Activated naive CD8-positive, alpha-beta T cell treated with anti-CD3 and anti-CD28 coated beads for 36 hours (primary cell): ENCODE results near the gene CSAD. TPM values are rescaled to one million over a fixed set of nuclear protein-coding genes. Genes with fewer than 3 reads are reported as not detected.
A peak's percentile ranks its signal among the peaks of the same experiment; 100 is the strongest.
"Not testable (repeated sequence)": the region's sequence is repeated elsewhere in the genome, so short reads cannot be mapped to it uniquely, and the experiment has no call there.

Source experiments
- DNase-seq: peaks from one replicate; pipeline ENCODE4 v3.0.0; 2021
- H3K27ac Mint-ChIP-seq: one replicate; pipeline ENCODE4 v1.8.0; 2022; ENCODE audit warnings: mild to moderate bottlenecking, moderate library complexity, mixed read lengths
- H3K27me3 Mint-ChIP-seq: one replicate; pipeline ENCODE4 v1.8.0; 2022; ENCODE audit warnings: mild to moderate bottlenecking, mixed read lengths
- H3K36me3 Mint-ChIP-seq: one replicate; pipeline ENCODE4 v1.8.0; 2021; ENCODE audit warnings: mild to moderate bottlenecking, mixed read lengths
- H3K4me1 Mint-ChIP-seq: one replicate; pipeline ENCODE4 v1.8.0; 2021; ENCODE audit warnings: mixed read lengths
- H3K4me3 Mint-ChIP-seq: one replicate; pipeline ENCODE4 v1.8.0; 2022; ENCODE audit warnings: mild to moderate bottlenecking, moderate library complexity, mixed read lengths
- H3K9me3 Mint-ChIP-seq: one replicate; pipeline ENCODE4 v1.8.0; 2022; ENCODE audit warnings: mixed read lengths
- total RNA-seq, 2 experiments: library from RNA; stranded (reverse); gene quantifications; one replicate each; pipeline ENCODE4 v1.2.3, GENCODE V29; 2021

Gene CSAD
- total RNA-seq, 2 experiments from 2014 or later = 11.8 to 11.9 TPM

DNA sequence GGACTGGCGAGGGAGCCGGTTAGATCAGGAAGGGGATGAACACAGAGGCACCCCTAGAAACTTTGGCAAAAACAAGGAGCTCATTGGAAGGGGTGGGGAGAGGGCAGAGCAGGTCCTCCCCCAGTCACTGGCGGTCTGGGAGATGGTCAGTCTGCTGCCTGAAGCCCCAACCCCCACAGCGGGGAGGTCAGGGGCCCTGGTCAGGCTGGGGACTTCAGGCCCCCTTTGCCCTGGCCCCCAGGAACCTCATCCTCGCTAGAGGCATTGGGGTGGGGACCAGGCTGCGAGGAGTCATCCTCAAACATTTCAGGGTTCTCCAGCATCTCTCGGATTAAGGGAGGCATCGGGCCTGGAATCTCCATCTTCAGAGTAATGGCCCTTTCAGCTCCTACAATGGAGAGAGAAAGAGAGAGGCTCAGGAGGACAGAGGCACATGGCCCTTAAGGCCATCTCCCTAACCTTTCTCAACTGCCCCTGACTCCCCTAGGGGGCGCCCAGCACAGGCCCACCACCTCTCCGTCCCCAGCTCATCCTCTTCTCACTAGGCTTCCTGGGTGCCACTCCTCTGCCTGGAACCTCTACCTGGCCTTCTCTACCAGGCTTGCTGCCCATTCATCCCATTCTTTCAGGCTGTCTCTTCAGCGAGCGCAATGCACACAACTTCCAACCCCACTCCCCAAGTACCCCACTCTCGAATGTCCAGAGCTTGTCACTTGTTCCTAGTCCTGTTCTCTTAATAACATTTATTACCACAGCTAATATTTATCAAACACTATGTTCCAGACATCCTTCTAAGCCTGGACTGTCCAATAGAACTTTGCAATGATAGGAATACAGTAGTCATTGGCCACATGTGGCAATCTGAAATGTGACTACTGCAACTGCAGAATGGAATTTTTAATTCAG lies 31.0 kb upstream of the CSAD start:
- Mint-ChIP-seq H3K4me3 (no peak overlapping the region), H3K9me3 (no peaks in the 10 kb centered on the region), H3K27ac (no peak overlapping the region), H3K27me3 (no peaks in the 10 kb centered on the region), H3K4me1 (peaks cover 61% of the 10 kb centered on the region), H3K36me3 (peaks cover 39% of the 10 kb centered on the region)
- DNase-seq = no peak

DNA sequence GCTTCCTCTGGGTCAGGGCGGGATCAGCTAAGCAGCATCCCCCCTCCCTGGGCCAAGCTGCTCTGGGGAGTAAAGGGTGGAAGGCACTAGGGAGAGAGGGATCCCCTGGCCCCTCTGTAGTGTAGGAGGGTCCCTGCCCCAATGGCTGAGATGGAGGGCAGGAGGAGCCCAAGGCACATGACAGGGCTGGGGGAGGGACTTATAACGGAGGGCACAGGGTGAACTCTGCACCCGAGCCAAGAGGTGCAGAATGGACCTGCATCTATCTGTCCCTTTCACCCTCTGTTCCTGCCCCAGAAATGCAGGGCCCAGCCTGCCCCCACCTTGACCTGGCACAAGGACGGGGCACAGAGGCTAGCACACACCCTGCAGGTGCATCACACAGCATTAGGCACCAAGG lies 30.1 kb upstream of the CSAD start:
- no peak for DNase-seq
- H3K4me1 Mint-ChIP-seq = peaks cover 61% of the 10 kb centered on the region

DNA sequence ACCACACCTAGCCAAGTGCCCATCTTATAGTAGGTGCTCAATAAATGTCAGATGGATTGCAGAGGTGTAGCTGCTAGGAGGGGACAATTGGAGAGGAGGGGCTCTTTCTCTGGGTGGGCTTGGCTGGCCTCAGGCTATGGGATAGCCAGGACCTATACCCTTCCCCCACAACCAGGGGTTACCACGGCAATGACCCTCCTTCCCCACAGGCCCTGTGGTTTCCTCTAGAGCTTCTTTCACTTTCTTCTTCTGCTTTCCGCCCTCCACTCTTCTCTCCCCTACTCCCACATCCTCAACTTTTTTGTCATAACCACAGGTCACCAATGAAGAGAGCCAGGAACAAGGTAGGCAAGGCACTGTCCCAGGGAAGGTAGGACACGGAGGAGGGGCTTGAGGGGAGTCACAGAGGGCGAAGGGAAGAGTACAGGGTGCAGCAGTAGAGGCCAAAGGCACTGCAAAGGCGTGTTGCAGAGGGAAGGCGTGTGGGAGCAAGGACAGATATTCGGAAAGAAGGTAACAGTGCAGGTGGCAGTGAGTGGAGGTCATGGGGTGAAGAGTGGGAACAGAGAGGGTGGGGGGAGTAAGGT lies 28.2 kb upstream of the CSAD start:
- DNase-seq = peak; percentile 47
- H3K4me3 Mint-ChIP-seq = peak overlapping the region; percentile 62
- no peaks in the 10 kb centered on the region for H3K27me3 Mint-ChIP-seq
- H3K4me1 Mint-ChIP-seq = peaks cover 60% of the 10 kb centered on the region
- H3K9me3 Mint-ChIP-seq = no peaks in the 10 kb centered on the region
- H3K36me3 Mint-ChIP-seq = peaks cover 53% of the 10 kb centered on the region
- H3K27ac Mint-ChIP-seq = peak overlapping the region; percentile 81

More for the DNA sequence above, 30.1 kb upstream of the CSAD start:
- Mint-ChIP-seq H3K27ac (no peak overlapping the region), H3K36me3 (peaks cover 40% of the 10 kb centered on the region), H3K9me3 (no peaks in the 10 kb centered on the region), H3K4me3 (no peak overlapping the region), H3K27me3 (no peaks in the 10 kb centered on the region)

DNA sequence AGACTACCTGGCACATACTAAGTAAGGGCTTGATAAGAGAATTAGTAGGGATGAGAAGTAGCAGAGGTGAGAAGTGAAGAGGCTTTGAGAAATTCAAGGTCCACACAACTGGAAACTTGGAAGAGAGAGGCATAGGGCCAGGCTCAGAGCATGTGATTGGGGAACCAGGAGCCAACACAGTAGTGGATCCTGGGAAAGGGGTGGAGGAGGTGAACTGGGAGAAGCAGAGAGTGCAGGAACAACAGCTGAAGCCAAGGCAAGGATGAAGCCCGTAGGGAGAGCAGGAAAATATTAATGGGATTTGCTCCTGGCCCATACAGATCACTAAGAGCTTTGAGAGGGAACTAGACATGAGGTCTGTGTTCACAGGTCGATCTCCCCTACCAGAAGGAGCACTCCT lies 27.7 kb upstream of the CSAD start:
- peaks cover 59% of the 10 kb centered on the region for H3K4me1 Mint-ChIP-seq
- no peaks in the 10 kb centered on the region for H3K27me3 Mint-ChIP-seq
- peak overlapping the region; percentile 81 for H3K27ac Mint-ChIP-seq
- H3K36me3 Mint-ChIP-seq = peaks cover 54% of the 10 kb centered on the region
- H3K4me3 Mint-ChIP-seq = peak overlapping the region; percentile 62
- DNase-seq = no peak
- H3K9me3 Mint-ChIP-seq = no peaks in the 10 kb centered on the region

DNA sequence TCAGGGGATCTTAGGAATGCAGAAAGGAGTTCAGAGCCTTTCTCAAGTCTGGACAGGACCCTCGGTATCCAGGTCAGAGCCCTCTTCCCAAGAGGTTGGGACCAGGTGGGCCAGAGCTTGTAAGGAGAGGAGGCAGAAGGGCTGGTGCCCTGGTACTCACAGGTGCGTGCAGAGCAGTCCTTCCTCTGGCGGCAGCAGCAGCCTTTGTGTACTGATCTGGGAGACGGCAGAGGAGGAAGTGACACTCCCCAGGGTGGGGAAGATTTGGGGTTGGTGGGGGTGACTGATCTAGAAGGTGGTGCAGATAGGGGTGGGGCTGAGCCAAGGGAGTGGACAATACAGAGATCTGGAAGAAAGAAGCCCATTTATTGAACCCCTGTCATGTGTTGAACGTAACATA lies 26.3 kb upstream of the CSAD start, which contains the start of gene ITGB7:
ITGB7 (minus strand) TSS at position 210 of the 400 bp plus-strand sequence. CDS start 6,808 bp downstream, outside the sequence.
- Mint-ChIP-seq H3K4me3 (peak within 1 kb of the TSS; percentile 90), H3K4me1 (peaks cover 57% of the 10 kb centered on the region), H3K27me3 (no peaks in the 10 kb centered on the region), H3K36me3 (peaks cover 54% of the 10 kb centered on the region), H3K9me3 (peaks cover 3% of the 10 kb centered on the region), H3K27ac (peak within 1 kb of the TSS; percentile 88)
- DNase-seq = peak; percentile 76

DNA sequence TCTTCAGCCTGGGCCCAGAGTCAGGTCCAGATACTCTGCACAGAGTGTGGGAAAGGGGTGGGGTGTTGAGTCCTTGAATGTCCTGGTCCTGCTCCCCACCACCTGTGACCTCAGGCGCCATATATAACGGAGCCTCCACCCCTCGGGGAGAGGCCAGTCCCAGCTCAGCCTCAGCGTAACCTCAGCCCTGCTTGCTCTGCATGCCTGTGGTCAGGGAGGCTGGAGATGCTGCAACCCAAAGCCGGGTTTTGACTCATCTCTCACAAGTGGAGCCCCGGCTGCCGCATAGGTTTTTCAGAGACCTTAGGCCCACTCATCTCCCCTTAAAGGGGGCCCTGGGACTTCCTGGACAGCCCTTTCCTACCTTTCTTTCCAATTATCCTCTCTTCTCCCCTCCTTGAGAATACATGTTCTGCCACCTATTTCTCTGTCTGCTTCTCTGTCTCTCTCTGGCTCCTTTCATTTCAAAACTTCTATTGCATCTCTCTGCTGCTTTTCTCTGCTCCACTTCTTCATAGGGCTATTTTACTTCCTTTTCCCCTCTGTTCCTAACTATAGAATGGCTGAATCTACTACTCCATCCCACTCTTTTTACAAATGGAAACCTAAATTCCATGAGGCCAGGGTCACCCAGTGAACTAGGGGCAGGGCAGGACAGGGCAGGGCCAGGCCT lies 25.2 kb upstream of the CSAD start:
- Mint-ChIP-seq H3K27ac (peak overlapping the region; percentile 88), H3K4me3 (peak overlapping the region; percentile 90), H3K36me3 (peaks cover 51% of the 10 kb centered on the region), H3K4me1 (peaks cover 63% of the 10 kb centered on the region), H3K27me3 (no peaks in the 10 kb centered on the region), H3K9me3 (peaks cover 5% of the 10 kb centered on the region)
- DNase-seq = peak; percentile 85

DNA sequence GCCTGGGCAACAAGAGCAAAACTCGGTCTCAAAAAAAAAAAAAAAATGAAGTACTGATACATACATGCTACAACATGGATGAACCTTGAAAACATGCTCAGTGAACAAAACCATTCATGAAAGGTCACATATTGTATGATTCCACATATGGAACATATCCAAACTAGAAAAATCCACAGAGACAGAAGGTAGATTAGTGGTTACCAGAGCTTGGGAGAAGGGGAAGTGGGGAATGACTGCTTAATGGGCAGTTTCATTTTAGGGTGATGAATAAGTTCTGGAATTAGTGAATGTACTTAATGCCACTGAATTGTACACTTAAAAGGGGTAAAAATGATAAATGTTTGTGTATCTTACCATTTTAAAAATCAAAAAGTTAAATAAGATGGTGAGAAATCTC lies 23.6 kb upstream of the CSAD start:
- no peak for DNase-seq
- H3K4me3 Mint-ChIP-seq = peak overlapping the region; percentile 22
- peaks cover 5% of the 10 kb centered on the region for H3K9me3 Mint-ChIP-seq
- H3K36me3 Mint-ChIP-seq = peaks cover 52% of the 10 kb centered on the region
- peaks cover 74% of the 10 kb centered on the region for H3K4me1 Mint-ChIP-seq
- peak overlapping the region; percentile 17 for H3K27ac Mint-ChIP-seq
- H3K27me3 Mint-ChIP-seq = no peaks in the 10 kb centered on the region

DNA sequence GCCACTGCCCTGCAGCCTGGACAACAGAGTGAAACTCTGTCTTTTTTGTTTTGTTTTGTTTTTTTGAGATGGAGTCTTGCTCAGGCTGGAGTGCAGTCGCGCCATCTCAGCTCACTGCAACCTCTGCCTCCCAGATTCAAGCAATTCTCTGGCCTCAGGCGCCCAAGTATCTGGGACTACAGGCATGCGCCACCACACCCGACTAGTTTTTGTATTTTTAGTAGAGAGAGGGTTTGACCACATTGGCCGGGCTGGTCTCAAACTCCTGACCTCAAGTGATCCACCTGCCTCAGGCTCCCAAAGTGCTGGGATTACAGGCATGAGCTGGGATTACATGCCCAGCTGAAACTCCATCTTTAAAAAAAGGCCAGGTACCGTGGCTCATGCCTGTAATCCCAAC lies 21.6 kb upstream of the CSAD start:
- H3K4me1 Mint-ChIP-seq = peaks cover 73% of the 10 kb centered on the region
- H3K4me3 Mint-ChIP-seq, H3K27me3 Mint-ChIP-seq, H3K9me3 Mint-ChIP-seq, H3K27ac Mint-ChIP-seq, DNase-seq: not testable (repeated sequence)
- peaks cover 55% of the 10 kb centered on the region for H3K36me3 Mint-ChIP-seq

DNA sequence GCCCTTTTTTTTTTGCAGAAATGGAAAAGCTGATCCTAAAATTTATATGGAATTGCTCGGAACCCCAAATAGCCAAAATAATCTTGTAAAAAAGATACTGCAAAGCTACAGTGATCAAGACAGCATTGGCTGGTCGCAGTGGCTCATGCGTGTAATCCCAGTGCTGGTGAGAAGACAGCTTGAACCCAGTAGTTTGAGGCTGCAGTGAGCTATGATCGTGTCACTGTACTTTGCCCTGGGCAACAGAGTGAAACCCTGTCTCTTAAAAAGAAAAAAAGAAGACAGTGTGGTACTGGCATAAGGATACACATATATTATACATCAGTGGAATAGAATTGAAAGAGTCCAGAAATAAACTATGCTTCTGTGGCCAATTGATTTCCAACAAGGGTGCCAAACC lies 20.9 kb upstream of the CSAD start:
- Mint-ChIP-seq H3K36me3 (peaks cover 61% of the 10 kb centered on the region), H3K27ac (peak overlapping the region; percentile 54), H3K9me3 (peaks cover 5% of the 10 kb centered on the region), H3K4me1 (peaks cover 71% of the 10 kb centered on the region), H3K4me3 (no peak overlapping the region), H3K27me3 (no peaks in the 10 kb centered on the region)
- no peak for DNase-seq

DNA sequence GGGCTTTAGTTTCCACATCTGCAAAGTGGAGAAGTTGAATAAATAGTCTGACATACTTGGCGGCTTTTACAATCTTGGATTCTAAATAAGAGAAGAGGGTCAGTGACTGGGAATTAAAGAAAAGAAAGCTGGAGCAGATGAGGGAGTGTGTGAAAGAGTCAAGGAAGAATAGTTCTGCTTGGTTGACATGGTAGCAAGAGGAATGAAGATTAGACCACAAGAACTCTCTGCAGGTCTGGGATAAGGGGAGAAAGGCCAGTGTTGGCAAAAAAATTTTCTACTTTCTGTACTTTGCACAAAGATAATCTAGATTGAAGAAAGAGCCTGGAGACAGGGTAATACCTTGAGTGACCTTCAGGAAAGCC lies 20.4 kb upstream of the CSAD start:
- Mint-ChIP-seq H3K27me3 (no peaks in the 10 kb centered on the region), H3K4me1 (peaks cover 66% of the 10 kb centered on the region), H3K27ac (peak overlapping the region; percentile 82), H3K36me3 (peaks cover 64% of the 10 kb centered on the region), H3K9me3 (peaks cover 5% of the 10 kb centered on the region), H3K4me3 (peak overlapping the region; percentile 52)
- DNase-seq = no peak

DNA sequence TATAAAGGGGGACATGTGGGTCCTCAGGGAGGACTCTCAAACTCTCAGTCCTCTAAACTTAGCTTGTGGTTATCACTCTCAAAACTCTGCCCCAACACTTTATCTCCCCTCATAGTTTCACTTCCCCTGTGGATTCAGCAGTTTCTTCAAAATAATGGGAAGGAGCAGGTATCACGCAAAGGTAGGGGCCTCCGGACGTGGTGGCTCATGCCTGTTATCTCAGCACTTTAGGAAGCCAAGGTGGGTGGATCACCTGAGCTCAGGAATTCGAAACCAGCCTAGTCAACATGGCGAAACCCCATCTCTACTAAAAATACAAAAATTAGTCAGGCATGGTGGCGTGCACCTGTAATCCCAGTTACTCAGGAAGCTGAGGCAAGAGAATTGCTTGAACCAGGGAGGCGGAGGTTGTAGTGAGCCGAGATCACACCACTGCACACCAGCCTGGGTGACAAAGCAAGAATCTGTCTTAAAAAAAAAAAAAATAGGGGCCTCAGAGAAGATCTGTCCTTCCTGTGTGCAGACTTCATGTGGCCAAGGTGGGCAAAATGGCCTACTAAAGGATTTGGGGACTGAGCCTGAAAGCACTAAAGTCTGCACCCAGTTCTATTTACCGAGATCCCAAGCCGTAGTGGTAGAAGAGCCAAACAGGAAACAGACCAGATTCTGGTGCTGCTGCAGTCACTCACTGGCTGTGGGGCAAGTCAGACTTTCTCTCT lies 19.9 kb upstream of the CSAD start:
- H3K4me1 Mint-ChIP-seq = peaks cover 62% of the 10 kb centered on the region
- peaks cover 63% of the 10 kb centered on the region for H3K36me3 Mint-ChIP-seq
- peak overlapping the region; percentile 52 for H3K4me3 Mint-ChIP-seq
- peak; percentile 40 for DNase-seq
- H3K9me3 Mint-ChIP-seq = peaks cover 5% of the 10 kb centered on the region
- H3K27ac Mint-ChIP-seq = peak overlapping the region; percentile 82
- H3K27me3 Mint-ChIP-seq = no peaks in the 10 kb centered on the region

DNA sequence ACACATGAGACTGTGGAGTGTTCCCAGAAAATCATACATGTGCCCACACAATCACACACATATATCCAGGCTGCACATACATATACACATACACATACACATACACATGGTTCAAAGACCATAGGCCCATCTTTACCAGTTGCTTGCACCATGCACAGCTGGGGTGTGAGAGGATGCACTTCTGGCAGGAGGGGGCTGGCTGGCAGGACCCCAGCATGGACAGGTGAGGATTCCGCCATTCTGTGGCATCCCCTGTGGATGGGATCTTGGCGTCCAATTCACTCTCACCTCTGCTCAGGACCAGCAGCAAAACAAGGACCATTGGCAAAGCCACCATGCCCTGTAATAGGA lies 19.4 kb upstream of the CSAD start:
- Mint-ChIP-seq H3K4me3 (no peak overlapping the region), H3K9me3 (peaks cover 5% of the 10 kb centered on the region), H3K27me3 (no peaks in the 10 kb centered on the region), H3K4me1 (peaks cover 58% of the 10 kb centered on the region), H3K36me3 (peaks cover 59% of the 10 kb centered on the region), H3K27ac (peak overlapping the region; percentile 82)
- no peak for DNase-seq

DNA sequence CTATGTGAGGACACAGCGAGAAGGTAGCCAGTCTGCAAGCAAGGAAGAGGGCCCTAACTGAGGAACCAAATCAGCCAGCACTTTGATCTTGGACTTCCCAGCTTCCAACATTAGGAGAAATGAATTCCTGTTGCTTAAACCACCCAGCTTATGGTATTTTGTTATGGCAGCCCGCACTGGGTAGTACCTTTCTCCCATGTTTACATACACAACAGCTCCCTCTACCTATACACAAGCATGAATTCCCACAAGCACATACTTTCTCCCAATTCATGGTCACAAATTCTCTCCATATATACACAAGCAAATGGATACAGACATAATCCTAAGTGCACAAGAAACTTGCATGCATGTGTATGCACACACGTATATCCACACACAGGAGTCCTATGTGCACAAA lies 19.0 kb upstream of the CSAD start:
- Mint-ChIP-seq H3K27ac (peak overlapping the region; percentile 82), H3K27me3 (no peaks in the 10 kb centered on the region), H3K36me3 (peaks cover 56% of the 10 kb centered on the region), H3K9me3 (peaks cover 5% of the 10 kb centered on the region), H3K4me3 (no peak overlapping the region), H3K4me1 (peaks cover 57% of the 10 kb centered on the region)
- DNase-seq = no peak

DNA sequence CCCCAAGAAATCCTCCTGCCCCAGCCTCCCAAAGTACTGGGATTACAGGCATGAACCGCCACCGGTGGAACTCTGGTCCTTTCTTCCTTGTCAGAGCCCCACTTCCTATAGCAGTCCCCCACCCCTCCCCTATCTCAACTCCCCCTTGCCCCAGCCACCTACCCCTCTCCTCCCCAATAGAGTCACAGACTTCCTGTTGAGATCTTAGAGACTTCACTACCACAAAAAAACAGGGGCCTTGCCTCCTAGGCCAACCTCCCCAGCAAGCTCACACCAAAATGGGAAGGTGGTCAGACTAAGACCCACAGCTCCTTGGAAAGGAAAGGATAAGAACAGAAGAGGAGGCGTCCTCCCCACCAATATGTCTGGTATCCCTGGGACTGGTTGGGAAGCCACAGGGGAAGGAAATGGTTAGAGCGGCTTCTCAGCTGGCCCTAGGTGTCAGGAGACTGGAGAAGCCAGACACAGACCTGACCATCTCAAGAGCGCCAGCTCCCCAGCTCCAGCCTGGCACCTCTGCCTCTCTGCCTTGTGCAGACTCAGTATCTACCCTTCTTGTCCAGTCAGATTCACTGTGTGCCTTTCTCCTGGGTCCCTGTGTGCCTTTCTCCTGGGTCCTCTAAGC lies 17.9 kb upstream of the CSAD start:
- no peak for DNase-seq
- H3K27me3 Mint-ChIP-seq = no peaks in the 10 kb centered on the region
- peak overlapping the region; percentile 74 for H3K4me3 Mint-ChIP-seq
- H3K36me3 Mint-ChIP-seq = peaks cover 48% of the 10 kb centered on the region
- peak overlapping the region; percentile 87 for H3K27ac Mint-ChIP-seq
- peaks cover 5% of the 10 kb centered on the region for H3K9me3 Mint-ChIP-seq
- H3K4me1 Mint-ChIP-seq = peaks cover 49% of the 10 kb centered on the region
